Lower leg skin (tissue), 3 donors: ENCODE measurements around the gene LUZP1.

Source experiments
- POLR2A ChIP-seq, 2 donors: fragments of 450-650 bp; IDR thresholded peaks; one replicate each; pipeline ENCODE4 v1.6.1; 2016 to 2017; ENCODE audit warnings: antibody characterized with exemption in 2 of 2, mild to moderate bottlenecking in 1 of 2, moderate library complexity in 1 of 2
- TF ChIP-seq, protein P1 (sequence below), 3 donors: fragments of 450-650 bp; IDR thresholded peaks; one replicate each; pipeline ENCODE4 v1.5.1; 2016; ENCODE audit warnings: antibody characterized with exemption in 3 of 3, mild to moderate bottlenecking in 3 of 3, moderate library complexity in 2 of 3

DNA sequence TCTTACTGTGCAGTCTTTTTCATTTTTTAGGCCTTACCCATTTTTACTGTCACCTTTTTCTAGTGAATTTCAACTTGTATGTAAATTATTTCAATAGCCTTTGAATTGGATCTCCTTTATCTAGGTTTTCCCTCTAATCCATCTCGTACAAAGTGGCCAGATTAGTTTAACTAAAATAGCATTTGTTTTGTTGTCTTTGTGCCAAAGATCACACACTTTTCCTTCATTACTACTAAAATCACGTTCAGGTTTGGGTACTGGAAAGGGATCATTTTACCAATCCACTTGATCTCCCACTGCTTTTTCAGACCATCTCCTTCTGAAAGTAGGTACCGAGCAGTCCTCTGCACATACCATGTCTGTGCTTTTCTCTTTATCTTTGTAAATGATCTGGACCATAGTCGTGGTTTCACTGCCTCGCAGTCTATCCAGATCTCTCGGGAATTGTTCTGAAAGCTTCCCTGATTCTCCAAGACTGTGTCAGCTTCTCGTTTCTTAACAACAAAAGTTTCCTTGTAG, 129.3 kb downstream of the LUZP1 start:
- TF ChIP-seq POLR2A (IDR thresholded peaks at IDR 0.05) = no peak
- TF ChIP-seq, protein P1, sequence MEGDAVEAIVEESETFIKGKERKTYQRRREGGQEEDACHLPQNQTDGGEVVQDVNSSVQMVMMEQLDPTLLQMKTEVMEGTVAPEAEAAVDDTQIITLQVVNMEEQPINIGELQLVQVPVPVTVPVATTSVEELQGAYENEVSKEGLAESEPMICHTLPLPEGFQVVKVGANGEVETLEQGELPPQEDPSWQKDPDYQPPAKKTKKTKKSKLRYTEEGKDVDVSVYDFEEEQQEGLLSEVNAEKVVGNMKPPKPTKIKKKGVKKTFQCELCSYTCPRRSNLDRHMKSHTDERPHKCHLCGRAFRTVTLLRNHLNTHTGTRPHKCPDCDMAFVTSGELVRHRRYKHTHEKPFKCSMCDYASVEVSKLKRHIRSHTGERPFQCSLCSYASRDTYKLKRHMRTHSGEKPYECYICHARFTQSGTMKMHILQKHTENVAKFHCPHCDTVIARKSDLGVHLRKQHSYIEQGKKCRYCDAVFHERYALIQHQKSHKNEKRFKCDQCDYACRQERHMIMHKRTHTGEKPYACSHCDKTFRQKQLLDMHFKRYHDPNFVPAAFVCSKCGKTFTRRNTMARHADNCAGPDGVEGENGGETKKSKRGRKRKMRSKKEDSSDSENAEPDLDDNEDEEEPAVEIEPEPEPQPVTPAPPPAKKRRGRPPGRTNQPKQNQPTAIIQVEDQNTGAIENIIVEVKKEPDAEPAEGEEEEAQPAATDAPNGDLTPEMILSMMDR (IDR thresholded peaks at IDR 0.05) = no peak
